HCEC 1CT (cell line): Measurements from ENCODE around the gene UGDH.
A peak's percentile ranks its signal among the peaks of the same experiment; 100 is the strongest.
"Not testable (repeated sequence)": the region's sequence is repeated elsewhere in the genome, so short reads cannot be mapped to it uniquely, and the experiment has no call there.

Experiments
- DNase-seq: peaks from one replicate; pipeline ENCODE4 v3.0.0-alpha.2; 2017

UGDH gene

DNA sequence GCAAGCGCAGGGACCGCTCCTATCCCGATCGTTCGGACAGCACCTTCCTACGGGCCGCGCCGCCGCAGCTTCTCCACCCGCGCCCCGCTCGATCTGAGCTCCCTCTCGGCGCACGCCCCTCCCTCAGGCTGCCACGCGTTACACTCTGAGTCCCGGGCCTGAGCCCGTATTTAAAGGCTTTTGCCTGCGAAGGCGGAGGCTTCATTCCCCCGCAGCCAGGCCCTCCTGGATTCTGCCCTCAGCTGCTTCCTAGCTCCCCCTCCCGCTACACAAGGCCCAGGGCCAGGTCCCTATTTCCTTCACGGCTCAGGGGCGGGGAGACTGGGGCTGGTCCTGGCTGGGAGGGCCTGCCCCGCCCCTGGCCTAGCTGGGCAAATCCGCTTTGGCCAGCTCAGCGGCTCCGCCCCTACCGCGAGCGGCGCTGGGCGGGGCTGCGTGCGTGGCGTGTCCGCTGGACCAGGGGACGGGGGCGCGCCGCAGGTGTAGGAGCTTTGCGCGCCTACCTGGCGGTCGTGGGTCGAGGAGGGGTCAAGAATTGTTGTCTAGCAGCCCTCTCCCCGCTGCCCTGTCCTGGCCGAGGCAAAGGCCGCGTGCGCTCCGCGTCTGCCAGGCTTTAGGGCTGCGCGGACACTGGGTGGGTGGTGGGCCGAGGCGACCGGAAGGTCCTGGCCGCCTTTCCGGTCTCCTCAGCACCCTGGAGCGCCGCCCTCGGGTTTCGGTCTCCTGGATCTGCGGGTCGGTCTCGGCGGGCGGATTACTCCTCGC, at the start of gene UGDH:
UGDH (minus strand) TSS at position 144 of the 765 bp plus-strand sequence. CDS start 5,927 bp downstream, outside the sequence.
- peak; percentile 94 for DNase-seq

DNA sequence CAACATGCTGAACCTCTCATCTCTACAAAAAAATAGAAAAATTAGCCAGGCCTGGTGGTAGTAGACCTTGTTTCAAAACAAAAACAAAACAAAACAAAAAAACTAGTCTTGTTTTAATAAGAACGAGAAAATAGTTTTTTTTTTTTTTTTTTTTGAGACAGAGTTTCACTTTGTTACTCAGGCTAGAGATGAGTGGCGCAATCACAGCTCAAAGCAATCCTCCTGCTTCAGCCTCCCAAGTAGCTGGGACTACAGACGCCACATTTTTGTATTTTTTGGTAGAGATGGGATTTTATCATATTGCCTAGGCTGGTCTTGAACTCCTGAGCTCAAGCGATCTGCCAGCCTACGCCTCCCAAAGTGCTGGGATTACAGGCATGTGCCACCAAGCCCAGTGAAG, 47.7 kb upstream of the UGDH start:
- DNase-seq, result no peak

DNA sequence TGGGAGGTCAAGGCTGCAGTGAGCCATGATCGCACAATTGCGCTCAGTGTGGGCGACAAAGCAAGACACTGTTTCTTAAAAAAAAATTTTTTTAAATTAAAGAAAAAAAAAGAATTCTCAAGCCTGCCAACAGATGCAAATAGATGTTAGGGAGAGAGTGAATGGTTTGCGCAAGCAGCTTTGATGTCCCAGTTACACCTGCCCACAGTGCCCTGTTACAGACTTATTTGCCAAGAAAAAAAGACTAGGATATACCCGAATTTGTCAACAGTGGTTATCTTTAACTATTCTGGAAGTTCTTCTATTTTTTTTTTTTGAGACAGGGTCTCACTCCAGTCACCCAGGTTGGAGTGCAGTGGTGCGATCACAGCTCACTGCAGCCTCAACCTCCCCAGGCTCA, 44.3 kb upstream of the UGDH start:
- no peak for DNase-seq

- DNase-seq, result peak; percentile 1
These were observed 43.8 kb upstream of the UGDH start for GRCh38 chr4:39571054-39571453.

- no peak for DNase-seq
These were observed 42.0 kb upstream of the UGDH start for GRCh38 chr4:39569209-39569608.

DNA sequence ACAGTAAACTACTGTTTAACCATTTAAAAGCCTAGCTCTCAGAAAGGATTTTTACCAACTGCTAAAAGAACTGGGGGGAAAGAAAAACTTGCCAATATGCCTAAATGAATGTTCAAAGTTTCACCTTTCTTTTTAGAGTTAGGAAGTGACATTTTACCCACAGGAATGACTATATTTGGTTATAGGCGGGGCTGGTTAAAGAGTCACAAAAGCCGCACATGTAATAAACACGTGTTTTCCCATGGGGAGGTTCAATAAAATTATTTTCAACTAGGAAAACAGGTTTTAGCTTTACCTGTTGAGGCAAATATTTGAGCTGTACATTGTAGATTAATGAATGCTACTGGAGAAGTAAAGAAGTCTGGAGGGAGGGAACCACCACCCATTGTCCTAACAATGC, 41.6 kb upstream of the UGDH start:
- no peak for DNase-seq

DNA sequence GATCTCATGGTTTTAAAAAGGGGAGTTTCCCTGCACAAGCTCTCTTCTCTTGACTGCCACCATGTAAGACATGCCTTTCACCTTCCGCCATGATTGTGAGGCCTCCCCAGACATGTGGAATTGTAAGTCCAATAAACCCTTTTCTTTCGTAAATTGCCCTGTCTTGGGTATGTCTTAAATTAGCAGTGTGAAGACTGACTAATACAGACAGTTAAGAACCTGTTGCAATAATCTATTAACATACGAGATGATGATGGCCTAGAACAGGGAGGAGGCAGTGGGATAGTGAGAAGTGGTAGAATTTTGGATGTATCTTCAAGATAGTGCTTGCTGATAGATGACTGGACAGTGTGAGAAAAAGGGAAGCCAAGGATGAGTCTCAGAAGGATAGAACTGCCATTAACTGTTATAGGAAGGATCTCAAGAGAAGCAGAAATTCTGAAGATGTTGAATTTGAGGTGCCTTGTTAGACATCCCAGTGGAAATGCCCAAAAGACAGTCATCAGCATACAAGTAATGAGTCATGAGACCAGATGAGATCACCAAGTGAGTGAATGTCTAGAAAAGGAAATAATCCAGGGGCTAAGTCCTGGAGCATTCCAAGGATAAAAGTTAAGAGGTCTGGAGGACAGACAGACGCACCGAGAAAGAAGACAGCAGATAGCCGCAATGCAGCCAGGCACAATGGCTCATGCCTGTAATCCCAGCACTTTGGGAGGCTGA, 38.8 kb upstream of the UGDH start:
- peak; percentile 89 for DNase-seq

- no peak for DNase-seq
These were observed 36.2 kb upstream of the UGDH start for GRCh38 chr4:39563346-39563847.

DNA sequence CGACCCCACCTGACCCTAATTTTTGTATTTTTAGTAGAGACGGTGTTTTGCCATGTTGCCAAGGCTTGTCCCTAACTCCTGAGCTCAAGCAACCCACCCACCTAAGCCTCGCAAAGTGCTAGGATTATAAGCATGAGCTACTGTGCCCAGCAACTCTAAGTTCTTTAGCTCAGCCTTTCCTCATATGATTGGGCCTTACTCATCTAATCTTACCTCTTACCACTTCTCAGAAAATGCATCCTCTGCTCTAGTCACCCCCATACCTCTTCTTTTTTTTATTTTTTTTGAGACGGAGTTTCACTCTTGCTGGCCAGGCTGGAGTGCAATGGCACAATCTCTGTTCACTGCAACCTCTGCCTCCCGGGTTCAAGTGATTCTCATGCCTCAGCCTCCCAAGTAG, 35.6 kb upstream of the UGDH start:
- no peak for DNase-seq

GRCh38 chr4:39559626-39560025, 32.4 kb upstream of the UGDH start:
- no peak for DNase-seq

- no peak for DNase-seq
These were observed 28.2 kb upstream of the UGDH start for GRCh38 chr4:39555472-39555871.

DNA sequence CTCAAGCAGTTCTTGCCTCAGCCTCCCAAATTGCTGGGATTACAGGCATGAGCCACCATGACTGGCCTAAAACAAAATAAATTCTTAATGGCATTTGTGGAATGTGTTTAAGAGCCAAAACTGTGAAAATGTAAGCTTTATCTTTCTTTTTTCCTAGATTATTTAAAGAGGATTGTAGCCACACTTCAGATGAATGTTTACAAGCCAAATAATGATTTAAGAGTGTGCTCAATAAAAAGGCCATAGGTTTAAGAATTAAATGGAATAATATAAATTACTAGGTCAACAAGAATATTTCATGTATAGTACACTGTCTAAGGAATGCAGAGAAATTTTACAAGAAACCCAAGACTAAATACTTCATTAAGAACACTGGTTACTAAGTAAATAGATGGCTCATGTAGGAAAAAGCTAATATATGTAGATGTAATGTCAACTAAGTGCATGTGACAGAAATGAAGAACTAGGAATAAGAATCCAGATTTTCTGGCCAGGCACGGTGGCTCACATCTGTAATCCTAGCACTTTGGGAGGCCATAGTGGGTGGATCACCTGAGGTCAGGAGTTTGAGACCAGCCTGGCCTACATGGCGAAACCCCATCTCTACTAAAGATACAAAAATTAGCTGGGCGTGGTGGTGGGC, 21.3 kb upstream of the UGDH start:
- no peak for DNase-seq

- no peak for DNase-seq
These were observed 17.5 kb upstream of the UGDH start for GRCh38 chr4:39544580-39545315.

GRCh38 chr4:39544080-39544479, 16.8 kb upstream of the UGDH start:
- not testable (repeated sequence) for DNase-seq

GRCh38 chr4:39543034-39543433, 15.8 kb upstream of the UGDH start:
- DNase-seq, result no peak

DNA sequence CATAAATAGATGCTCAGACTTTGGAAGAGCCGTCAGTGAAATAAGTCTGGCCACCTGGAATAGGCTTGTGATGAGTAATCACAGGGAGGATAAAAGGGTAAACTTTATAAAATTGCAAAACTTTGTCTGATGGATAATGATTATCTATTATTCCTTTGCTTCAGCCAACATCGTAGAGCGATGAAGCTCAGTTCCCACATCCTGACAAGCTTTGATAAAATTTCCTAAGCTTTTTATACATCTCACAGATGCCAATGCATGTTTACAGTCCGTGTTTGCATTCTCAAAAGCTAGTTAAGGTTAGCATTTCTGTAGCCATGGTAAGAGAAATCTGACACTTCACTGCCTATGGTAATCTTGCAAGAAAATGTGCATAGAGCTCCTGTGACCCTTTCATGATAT, 15.4 kb upstream of the UGDH start:
- DNase-seq, result no peak

GRCh38 chr4:39541987-39542610, 14.9 kb upstream of the UGDH start:
- no peak for DNase-seq

GRCh38 chr4:39539089-39539611, 11.9 kb upstream of the UGDH start:
- no peak for DNase-seq

- no peak for DNase-seq
These were observed 6.3 kb upstream of the UGDH start for GRCh38 chr4:39533541-39533940.

- DNase-seq, result not testable (repeated sequence)
These were observed 5.0 kb upstream of the UGDH start for GRCh38 chr4:39532237-39532636.

DNA sequence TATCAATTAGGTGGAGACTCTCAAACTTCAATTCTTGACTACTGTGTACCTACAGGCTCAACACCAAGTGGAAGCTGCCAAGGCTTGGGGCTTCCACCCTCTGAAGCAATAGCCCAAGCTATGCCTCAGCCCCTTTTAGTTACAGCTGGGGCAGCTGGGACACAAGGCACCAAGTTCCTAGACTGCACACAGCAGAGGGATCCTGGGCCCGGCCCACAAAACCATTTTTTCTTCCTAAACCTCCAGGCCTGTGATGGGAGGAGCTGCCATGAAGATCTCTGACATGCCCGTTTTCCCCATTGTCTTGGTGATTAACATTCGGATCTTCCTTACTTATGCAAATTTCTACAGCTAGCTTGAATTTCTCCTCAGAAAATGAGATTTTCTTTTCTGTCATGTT, 3.4 kb upstream of the UGDH start:
- no peak for DNase-seq

GRCh38 chr4:39529534-39529933, 2.3 kb upstream of the UGDH start:
- DNase-seq, result no peak
